Measurements from ENCODE around the gene MKS1.

Gene MKS1

DNA sequence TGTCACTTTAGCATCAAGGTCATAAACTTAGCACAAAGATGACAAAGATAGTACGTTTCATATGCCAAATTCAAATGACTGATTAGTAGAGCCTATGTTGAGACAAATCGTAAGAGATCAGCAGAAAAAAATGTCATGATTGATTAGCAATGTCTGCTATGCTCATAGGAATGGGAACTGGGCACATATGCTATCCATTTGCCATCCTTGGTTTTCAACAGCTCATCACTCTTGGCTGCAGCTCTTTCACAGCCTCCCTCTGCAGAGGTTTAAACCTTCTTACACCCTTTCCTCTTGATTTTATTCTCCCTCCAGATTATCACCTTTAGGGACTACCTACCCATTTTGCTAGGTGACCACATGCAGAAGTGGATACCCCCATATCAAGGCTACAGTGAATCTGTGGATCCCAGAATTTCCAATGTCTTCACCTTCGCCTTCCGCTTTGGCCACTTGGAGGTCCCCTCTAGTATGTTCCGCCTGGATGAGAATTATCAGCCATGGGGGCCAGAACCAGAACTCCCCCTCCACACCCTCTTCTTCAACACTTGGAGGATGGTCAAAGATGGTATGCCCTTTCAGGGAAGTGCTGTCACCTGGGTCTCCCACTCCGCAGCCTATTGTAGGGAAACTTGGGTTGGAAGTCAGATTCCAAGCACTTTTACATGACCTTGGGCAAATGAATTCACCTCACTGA lies 45.5 kb upstream of the MKS1 start:
- H3K4me3 ChIP-seq (ENCODE audit: low read depth, low read length): no peak overlapping the region
- TF ChIP-seq, protein P1, sequence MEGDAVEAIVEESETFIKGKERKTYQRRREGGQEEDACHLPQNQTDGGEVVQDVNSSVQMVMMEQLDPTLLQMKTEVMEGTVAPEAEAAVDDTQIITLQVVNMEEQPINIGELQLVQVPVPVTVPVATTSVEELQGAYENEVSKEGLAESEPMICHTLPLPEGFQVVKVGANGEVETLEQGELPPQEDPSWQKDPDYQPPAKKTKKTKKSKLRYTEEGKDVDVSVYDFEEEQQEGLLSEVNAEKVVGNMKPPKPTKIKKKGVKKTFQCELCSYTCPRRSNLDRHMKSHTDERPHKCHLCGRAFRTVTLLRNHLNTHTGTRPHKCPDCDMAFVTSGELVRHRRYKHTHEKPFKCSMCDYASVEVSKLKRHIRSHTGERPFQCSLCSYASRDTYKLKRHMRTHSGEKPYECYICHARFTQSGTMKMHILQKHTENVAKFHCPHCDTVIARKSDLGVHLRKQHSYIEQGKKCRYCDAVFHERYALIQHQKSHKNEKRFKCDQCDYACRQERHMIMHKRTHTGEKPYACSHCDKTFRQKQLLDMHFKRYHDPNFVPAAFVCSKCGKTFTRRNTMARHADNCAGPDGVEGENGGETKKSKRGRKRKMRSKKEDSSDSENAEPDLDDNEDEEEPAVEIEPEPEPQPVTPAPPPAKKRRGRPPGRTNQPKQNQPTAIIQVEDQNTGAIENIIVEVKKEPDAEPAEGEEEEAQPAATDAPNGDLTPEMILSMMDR (IDR thresholded peaks at IDR 0.05; ENCODE audit: control insufficient read depth, extremely low read depth, insufficient read depth): no peak
- no peak for DNase-seq (ENCODE audit: low read depth)

GRCh38 chr17:58263773-58264172 lies 44.7 kb upstream of the MKS1 start:
- TF ChIP-seq, protein P1 (IDR thresholded peaks at IDR 0.05; ENCODE audit: control insufficient read depth, extremely low read depth, insufficient read depth): no peak
- H3K4me3 ChIP-seq (ENCODE audit: low read depth, low read length): no peak overlapping the region
- no peak for DNase-seq (ENCODE audit: low read depth)

GRCh38 chr17:58262149-58262548 lies 43.1 kb upstream of the MKS1 start:
- no peak overlapping the region for H3K4me3 ChIP-seq (ENCODE audit: low read depth, low read length)
- TF ChIP-seq, protein P1 (IDR thresholded peaks at IDR 0.05; ENCODE audit: control insufficient read depth, extremely low read depth, insufficient read depth): no peak
- DNase-seq (ENCODE audit: low read depth): no peak

DNA sequence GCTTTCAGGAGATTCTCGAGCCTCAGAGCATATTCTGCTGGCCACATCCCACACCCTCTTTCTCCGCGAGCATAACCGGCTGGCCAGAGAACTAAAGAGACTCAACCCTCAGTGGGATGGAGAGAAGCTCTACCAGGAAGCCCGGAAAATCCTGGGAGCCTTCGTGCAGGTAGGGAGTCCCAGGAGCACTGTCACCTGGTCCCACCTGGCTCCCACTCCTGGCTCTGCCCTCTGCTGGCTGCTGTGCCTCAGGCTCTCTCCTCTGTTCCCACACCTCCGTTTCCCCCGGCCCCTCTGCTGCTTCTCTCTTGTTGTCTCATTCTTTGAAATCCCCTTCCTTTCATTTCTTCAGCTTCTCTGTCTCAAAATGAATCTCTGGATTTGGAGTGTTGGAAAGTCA lies 35.7 kb upstream of the MKS1 start:
- DNase-seq (ENCODE audit: low read depth): no peak
- TF ChIP-seq, protein P1 (IDR thresholded peaks at IDR 0.05; ENCODE audit: control insufficient read depth, extremely low read depth, insufficient read depth): 0 out of 2 replicates have a peak, but pooled peaks have one; percentile 7
- H3K4me3 ChIP-seq (ENCODE audit: low read depth, low read length): no peak overlapping the region

GRCh38 chr17:58253082-58253481 lies 34.0 kb upstream of the MKS1 start:
- no peak for DNase-seq (ENCODE audit: low read depth)
- no peak overlapping the region for H3K4me3 ChIP-seq (ENCODE audit: low read depth, low read length)
- TF ChIP-seq, protein P1 (IDR thresholded peaks at IDR 0.05; ENCODE audit: control insufficient read depth, extremely low read depth, insufficient read depth): no peak

DNA sequence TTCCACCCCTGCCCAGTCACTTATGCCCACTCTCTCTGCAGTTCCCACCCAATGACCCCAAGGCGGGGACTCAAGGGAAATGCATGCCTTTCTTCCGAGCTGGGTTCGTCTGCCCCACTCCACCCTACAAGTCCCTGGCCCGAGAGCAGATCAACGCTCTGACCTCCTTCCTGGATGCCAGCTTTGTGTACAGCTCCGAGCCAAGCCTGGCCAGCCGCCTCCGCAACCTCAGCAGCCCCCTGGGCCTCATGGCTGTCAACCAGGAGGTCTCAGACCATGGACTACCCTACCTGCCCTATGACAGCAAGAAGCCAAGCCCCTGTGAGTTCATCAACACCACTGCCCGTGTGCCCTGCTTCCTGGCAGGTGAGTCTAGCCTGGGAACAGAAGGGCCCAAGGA lies 33.1 kb upstream of the MKS1 start:
- H3K4me3 ChIP-seq (ENCODE audit: low read depth, low read length): no peak overlapping the region
- TF ChIP-seq, protein P1 (IDR thresholded peaks at IDR 0.05; ENCODE audit: control insufficient read depth, extremely low read depth, insufficient read depth): no peak
- DNase-seq (ENCODE audit: low read depth): no peak

Data from LNCaP clone FGC (cell line).